Activated naive CD4-positive, alpha-beta T cell treated with Interleukin-2 at 50 U/mL for 16 hours (primary cell): ENCODE results near the gene LCAT.
"Not testable (repeated sequence)": the region's sequence is repeated elsewhere in the genome, so short reads cannot be mapped to it uniquely, and the experiment has no call there.

ENCODE experiments used
- DNase-seq: peaks from one replicate; pipeline ENCODE4 v3.0.0-alpha.2; 2020

Gene LCAT

GRCh38 chr16:67946966-67947558 is 3.1 kb upstream of the LCAT start:
- no peak for DNase-seq

GRCh38 chr16:67946128-67946569 is 2.2 kb upstream of the LCAT start:
- DNase-seq, result no peak

- DNase-seq, result no peak
These were observed 1.5 kb upstream of the LCAT start for GRCh38 chr16:67945392-67945933.

- no peak for DNase-seq
These were observed 921 bp upstream of the LCAT start for GRCh38 chr16:67944690-67945391.

GRCh38 chr16:67943256-67943618 is 683 bp downstream of the LCAT start:
- DNase-seq, result no peak

- DNase-seq, result no peak
These were observed 1.2 kb downstream of the LCAT start for GRCh38 chr16:67942510-67943255.

GRCh38 chr16:67942200-67942509 is 1.8 kb downstream of the LCAT start:
- peak; percentile 37 for DNase-seq

- no peak for DNase-seq
These were observed 2.3 kb downstream of the LCAT start for GRCh38 chr16:67941469-67942199.

- no peak for DNase-seq
These were observed 3.4 kb downstream of the LCAT start for GRCh38 chr16:67940446-67941089.

GRCh38 chr16:67939507-67940445 is 4.1 kb downstream of the LCAT start:
- peak; percentile 34 for DNase-seq

- not testable (repeated sequence) for DNase-seq
These were observed 6.2 kb downstream of the LCAT start for GRCh38 chr16:67937713-67938112.

GRCh38 chr16:67936880-67937605 is 6.9 kb downstream of the LCAT start:
- peak; percentile 79 for DNase-seq

- DNase-seq, result no peak
These were observed 7.6 kb downstream of the LCAT start, which contains the start of gene PSMB10 for GRCh38 chr16:67936124-67936879. TSS of gene PSMB10 (minus strand) at chr16:67936850. CDS start at chr16:67936749, 101 bp downstream.

GRCh38 chr16:67935402-67936123 is 8.4 kb downstream of the LCAT start:
- peak; percentile 97 for DNase-seq

GRCh38 chr16:67935101-67935401 is 8.9 kb downstream of the LCAT start:
- DNase-seq, result no peak

GRCh38 chr16:67934306-67935100 is 9.4 kb downstream of the LCAT start:
- DNase-seq, result no peak

GRCh38 chr16:67933805-67934204 is 10.1 kb downstream of the LCAT start:
- DNase-seq, result no peak

- no peak for DNase-seq
These were observed 11.5 kb downstream of the LCAT start for GRCh38 chr16:67932462-67932840.
